Heart left ventricle (tissue), 13 donors: ENCODE measurements around the gene IGFL2.

ENCODE experiments used
- CTCF ChIP-seq, 12 donors: fragments of 200-600 bp; sonication (generic) in 4 of 12; IDR thresholded peaks; one replicate each; pipeline versions ENCODE4 v1.5.0 to v1.8.0; 2018 to 2022; ENCODE audit warnings: antibody characterized with exemption in 12 of 12, mild to moderate bottlenecking in 5 of 12
- POLR2A ChIP-seq, 2 donors: fragments of 450-650 bp; IDR thresholded peaks; one replicate each; pipeline ENCODE4 v1.6.1; 2017; ENCODE audit warnings: antibody characterized with exemption in 2 of 2, mild to moderate bottlenecking in 2 of 2, moderate library complexity in 2 of 2
- donor health status: ischemic (EF 13 %, LVEDD 7.1; RV severe dilation, severe dysfunction).
- donor health status: DM: no; HTN: yes; CAD: no.
- donor health status: DM: no; HTN: no; CAD: no.
- donor health status: ischemic (EF 25% LVEDD 6.9; RV normal size, moderate dysfunction).
- donor health status: ischemic (EF 25% LVEDD 5.7; RV mildly dilated, moderate dysfunction).
- donor health status: ischemic (EF 35%, LVEDD 5.7; RV mildly dilated, moderate dysfunction).
- donor health status: nonischemic (EF 11% LVEDD 7.7; RV severe dilation, severe dysfunction).
- donor health status: DM: yes; HTN: yes; CAD: no.
- donor health status: PGD.
- donor health status: ischemic (EF 29% LVEDD 5.4; RV normal size, mild dysfunction).
- donor health status: nonischemic (EF 23%, LVEDD 6.1; RV moderate dilation, normal function).

- TF ChIP-seq CTCF (IDR thresholded peaks at IDR 0.05) (no peak), POLR2A (IDR thresholded peaks at IDR 0.05) (no peak)
These were observed 61.0 kb downstream of the IGFL2 start for GRCh38 chr19:46209051-46209450.
